ENCODE results near the gene NCR2.

The NCR2 gene

DNA sequence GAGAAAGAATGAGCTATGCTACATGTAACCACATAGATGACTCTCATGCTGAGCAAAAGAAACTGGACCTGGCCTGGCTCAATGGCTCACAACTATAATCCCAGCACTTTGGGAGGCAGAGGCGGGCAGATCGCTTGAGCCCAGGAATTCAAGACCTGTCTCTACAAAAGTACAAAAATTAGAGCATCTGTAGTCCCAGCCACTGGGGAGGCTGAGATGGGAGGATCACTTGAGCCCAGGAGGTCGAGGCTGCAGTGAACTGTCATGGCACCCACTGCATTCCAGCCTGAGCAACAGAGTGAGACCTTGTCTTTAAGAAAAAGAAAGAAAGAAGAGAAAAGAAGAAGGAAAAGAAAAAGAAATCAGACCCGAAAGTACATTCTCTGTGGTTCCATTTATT, 41.7 kb downstream of the NCR2 start:
- H4K20me1 ChIP-seq, result peaks cover 8% of the 10 kb centered on the region; the same call in 1 of the 2 replicates
- no peak for TF ChIP-seq Cebpa-rat (IDR thresholded peaks at IDR 0.05)
- H3K9me3 ChIP-seq, result peaks cover 39% of the 10 kb centered on the region
- H3K27ac ChIP-seq, result no peak overlapping the region
- H3K36me3 ChIP-seq, result no peaks in the 10 kb centered on the region
- H3K4me3 ChIP-seq, result no peak overlapping the region
- no peak overlapping the region for H3K4me2 ChIP-seq
- H3K9ac ChIP-seq, result no peak overlapping the region
- H3K4me1 ChIP-seq, result 0 out of 2 replicates have a peak, but pooled peaks cover 4% of the 10 kb centered on the region
- peaks cover 71% of the 10 kb centered on the region for H3K27me3 ChIP-seq

- no peak for TF ChIP-seq Cebpa-rat (IDR thresholded peaks at IDR 0.05)
- H3K9ac ChIP-seq, result no peak overlapping the region
- H3K36me3 ChIP-seq, result no peaks in the 10 kb centered on the region
- H3K4me2 ChIP-seq, result no peak overlapping the region
- peaks cover 6% of the 10 kb centered on the region; the same call in 1 of the 2 replicates for H4K20me1 ChIP-seq
- no peak overlapping the region for H3K4me3 ChIP-seq
- H3K9me3 ChIP-seq, result peaks cover 17% of the 10 kb centered on the region
- no peaks in the 10 kb centered on the region for H3K4me1 ChIP-seq
- peaks cover 49% of the 10 kb centered on the region for H3K27me3 ChIP-seq
- no peak overlapping the region for H3K27ac ChIP-seq
Measured at GRCh38 chr6:41379306-41379705, 43.9 kb downstream of the NCR2 start.

- Histone ChIP-seq H3K4me3 (no peak overlapping the region), H3K27me3 (no peaks in the 10 kb centered on the region), H3K36me3 (no peaks in the 10 kb centered on the region), H3K9me3 (no peaks in the 10 kb centered on the region; the same call in 1 of the 2 replicates), H3K27ac (no peak overlapping the region), H4K20me1 (no peaks in the 10 kb centered on the region), H3K4me2 (no peak overlapping the region), H3K4me1 (no peaks in the 10 kb centered on the region), H3K9ac (no peak overlapping the region)
- no peak for TF ChIP-seq Cebpa-rat (IDR thresholded peaks at IDR 0.05)
Measured at GRCh38 chr6:41386594-41386993, 51.2 kb downstream of the NCR2 start.

DNA sequence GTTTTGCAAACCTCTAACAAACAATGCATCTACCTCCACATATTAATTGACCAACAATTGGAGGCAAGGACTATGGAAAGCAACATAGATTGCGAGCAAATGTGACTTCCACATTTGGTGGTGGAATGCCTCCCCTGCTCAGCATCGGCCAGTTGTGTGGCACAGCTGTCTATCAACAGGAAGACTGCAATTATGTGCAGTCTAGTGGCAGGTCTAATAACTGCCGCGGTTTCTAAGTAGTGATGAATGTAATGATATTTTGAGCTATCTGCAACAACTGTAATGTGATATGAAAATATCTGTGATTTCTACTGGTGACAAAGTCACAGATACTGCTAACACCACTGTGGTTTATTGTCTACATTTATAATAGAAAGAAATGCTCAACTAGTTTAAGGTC, 56.8 kb downstream of the NCR2 start:
- Histone ChIP-seq H3K4me2 (no peak overlapping the region), H3K36me3 (no peaks in the 10 kb centered on the region)
- TF ChIP-seq Cebpa-rat (IDR thresholded peaks at IDR 0.05), result no peak

DNA sequence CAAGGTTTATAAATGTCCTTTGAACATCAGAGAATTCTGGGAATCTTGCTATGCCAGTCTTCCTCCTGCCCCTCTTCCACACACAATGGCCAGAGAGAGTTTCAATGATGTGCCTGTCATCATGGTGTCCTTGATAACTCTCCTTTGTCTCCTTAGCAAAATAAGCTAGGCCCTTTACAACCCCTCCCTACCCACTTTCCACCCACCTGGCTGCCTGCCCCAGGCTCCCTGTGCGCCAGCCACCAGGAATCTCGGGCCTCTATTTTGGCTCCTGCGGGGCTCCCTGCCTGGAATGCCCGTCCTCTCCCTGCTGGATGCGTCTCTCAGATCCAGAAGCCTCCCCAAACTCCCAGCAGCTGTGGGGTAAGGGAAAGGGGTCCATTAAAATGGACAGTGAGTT, 60.9 kb downstream of the NCR2 start:
- no peak overlapping the region for H3K4me2 ChIP-seq
- H3K27me3 ChIP-seq, result no peaks in the 10 kb centered on the region
- no peak overlapping the region for H3K9ac ChIP-seq

More for the DNA sequence above, 56.8 kb downstream of the NCR2 start:
- no peaks in the 10 kb centered on the region for H3K4me1 ChIP-seq
- peaks cover 34% of the 10 kb centered on the region for H3K9me3 ChIP-seq
- no peaks in the 10 kb centered on the region for H4K20me1 ChIP-seq
- no peaks in the 10 kb centered on the region for H3K27me3 ChIP-seq
- H3K4me3 ChIP-seq, result no peak overlapping the region
- no peak overlapping the region for H3K9ac ChIP-seq
- no peak overlapping the region for H3K27ac ChIP-seq

DNA sequence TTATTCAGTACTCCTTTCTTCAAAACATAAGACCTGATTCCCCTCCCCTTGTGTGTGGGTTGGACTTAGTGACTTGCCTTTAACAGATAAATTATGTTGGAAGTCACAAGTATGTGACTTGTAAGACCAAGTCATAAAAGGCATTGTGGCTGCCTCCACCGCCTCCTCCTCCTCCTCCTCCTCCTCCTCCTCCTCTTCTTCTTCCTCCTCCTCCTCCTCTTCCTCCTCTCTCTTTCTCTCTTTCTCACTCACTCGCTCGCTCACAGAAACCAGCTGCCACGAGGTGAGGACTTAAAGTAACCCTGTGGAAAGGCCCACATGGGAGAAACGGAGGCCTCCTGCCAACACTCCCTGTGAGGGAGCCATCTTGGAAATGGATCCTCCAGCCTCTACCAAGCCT, 64.0 kb downstream of the NCR2 start:
- H3K4me1 ChIP-seq, result no peaks in the 10 kb centered on the region
- TF ChIP-seq Cebpa-rat (IDR thresholded peaks at IDR 0.05), result no peak
- peaks cover 17% of the 10 kb centered on the region for H3K9me3 ChIP-seq
- no peak overlapping the region for H3K27ac ChIP-seq
- H3K9ac ChIP-seq, result no peak overlapping the region
- no peak overlapping the region for H3K4me3 ChIP-seq
- H3K4me2 ChIP-seq, result no peak overlapping the region
- no peaks in the 10 kb centered on the region for H3K36me3 ChIP-seq
- H3K27me3 ChIP-seq, result no peaks in the 10 kb centered on the region
- H4K20me1 ChIP-seq, result no peaks in the 10 kb centered on the region

More for the DNA sequence above, 60.9 kb downstream of the NCR2 start:
- H4K20me1 ChIP-seq, result no peaks in the 10 kb centered on the region
- no peak overlapping the region for H3K27ac ChIP-seq
- no peaks in the 10 kb centered on the region for H3K36me3 ChIP-seq
- no peak for TF ChIP-seq Cebpa-rat (IDR thresholded peaks at IDR 0.05)
- H3K4me1 ChIP-seq, result no peaks in the 10 kb centered on the region
- H3K9me3 ChIP-seq, result peaks cover 34% of the 10 kb centered on the region
- no peak overlapping the region for H3K4me3 ChIP-seq
